SK-N-SH treated with all-trans-retinoic acid at 6 μM for 48 hours (cell line): ENCODE measurements around the gene PBX4.

Source experiments
- ISL1 ChIP-seq: fragments of 250-450 bp; sonication (Bioruptor Pico); IDR thresholded peaks from 2 replicates; pipeline ENCODE4 v2.1.2; 2022; ENCODE audit warnings: mild to moderate bottlenecking, moderate library complexity
- PPARA ChIP-seq: fragments of 250-450 bp; sonication (Bioruptor Pico); IDR thresholded peaks from 2 replicates; pipeline ENCODE4 v1.5.0; 2020; ENCODE audit warnings: mild to moderate bottlenecking, borderline replicate concordance
- TCF4 ChIP-seq: fragments of 250-450 bp; sonication (Bioruptor Pico); IDR thresholded peaks from 2 replicates; pipeline ENCODE4 v1.8.0; 2021; ENCODE audit warnings: mild to moderate bottlenecking, moderate library complexity, borderline replicate concordance
- ZNF565 ChIP-seq: fragments of 450-650 bp; formaldehyde crosslinking; conservative IDR thresholded peaks from 2 replicates; pipeline ENCODE4 v1.5.0; 2020; ENCODE audit warnings: low read depth, mild to moderate bottlenecking, moderate library complexity
- ZNF70 ChIP-seq: fragments of 450-650 bp; formaldehyde crosslinking; IDR thresholded peaks from 2 replicates; pipeline ENCODE4 v1.5.0; 2020; ENCODE audit warnings: mild to moderate bottlenecking, moderate library complexity
- TF ChIP-seq, protein P1 (sequence below): fragments of 250-450 bp; sonication (Bioruptor Pico); IDR thresholded peaks from 2 replicates; pipeline ENCODE4 v1.5.0; 2020; ENCODE audit warnings: mild to moderate bottlenecking, moderate library complexity
- TF ChIP-seq, protein P2 (sequence below): fragments of 250-450 bp; sonication (Bioruptor Pico); IDR thresholded peaks from 2 replicates; pipeline ENCODE4 v1.5.1; 2020; ENCODE audit warnings: low read depth, mild to moderate bottlenecking, moderate library complexity

GRCh38 chr19:19531951-19532805 lies 86.3 kb downstream of the PBX4 start:
- no peak for TF ChIP-seq ISL1 (CRISPR knock-in tag)
- TF ChIP-seq, protein P1, sequence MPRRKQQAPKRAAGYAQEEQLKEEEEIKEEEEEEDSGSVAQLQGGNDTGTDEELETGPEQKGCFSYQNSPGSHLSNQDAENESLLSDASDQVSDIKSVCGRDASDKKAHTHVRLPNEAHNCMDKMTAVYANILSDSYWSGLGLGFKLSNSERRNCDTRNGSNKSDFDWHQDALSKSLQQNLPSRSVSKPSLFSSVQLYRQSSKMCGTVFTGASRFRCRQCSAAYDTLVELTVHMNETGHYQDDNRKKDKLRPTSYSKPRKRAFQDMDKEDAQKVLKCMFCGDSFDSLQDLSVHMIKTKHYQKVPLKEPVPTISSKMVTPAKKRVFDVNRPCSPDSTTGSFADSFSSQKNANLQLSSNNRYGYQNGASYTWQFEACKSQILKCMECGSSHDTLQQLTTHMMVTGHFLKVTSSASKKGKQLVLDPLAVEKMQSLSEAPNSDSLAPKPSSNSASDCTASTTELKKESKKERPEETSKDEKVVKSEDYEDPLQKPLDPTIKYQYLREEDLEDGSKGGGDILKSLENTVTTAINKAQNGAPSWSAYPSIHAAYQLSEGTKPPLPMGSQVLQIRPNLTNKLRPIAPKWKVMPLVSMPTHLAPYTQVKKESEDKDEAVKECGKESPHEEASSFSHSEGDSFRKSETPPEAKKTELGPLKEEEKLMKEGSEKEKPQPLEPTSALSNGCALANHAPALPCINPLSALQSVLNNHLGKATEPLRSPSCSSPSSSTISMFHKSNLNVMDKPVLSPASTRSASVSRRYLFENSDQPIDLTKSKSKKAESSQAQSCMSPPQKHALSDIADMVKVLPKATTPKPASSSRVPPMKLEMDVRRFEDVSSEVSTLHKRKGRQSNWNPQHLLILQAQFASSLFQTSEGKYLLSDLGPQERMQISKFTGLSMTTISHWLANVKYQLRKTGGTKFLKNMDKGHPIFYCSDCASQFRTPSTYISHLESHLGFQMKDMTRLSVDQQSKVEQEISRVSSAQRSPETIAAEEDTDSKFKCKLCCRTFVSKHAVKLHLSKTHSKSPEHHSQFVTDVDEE, result no peak
- no peak for TF ChIP-seq TCF4 (CRISPR knock-in tag)
- TF ChIP-seq, protein P2, sequence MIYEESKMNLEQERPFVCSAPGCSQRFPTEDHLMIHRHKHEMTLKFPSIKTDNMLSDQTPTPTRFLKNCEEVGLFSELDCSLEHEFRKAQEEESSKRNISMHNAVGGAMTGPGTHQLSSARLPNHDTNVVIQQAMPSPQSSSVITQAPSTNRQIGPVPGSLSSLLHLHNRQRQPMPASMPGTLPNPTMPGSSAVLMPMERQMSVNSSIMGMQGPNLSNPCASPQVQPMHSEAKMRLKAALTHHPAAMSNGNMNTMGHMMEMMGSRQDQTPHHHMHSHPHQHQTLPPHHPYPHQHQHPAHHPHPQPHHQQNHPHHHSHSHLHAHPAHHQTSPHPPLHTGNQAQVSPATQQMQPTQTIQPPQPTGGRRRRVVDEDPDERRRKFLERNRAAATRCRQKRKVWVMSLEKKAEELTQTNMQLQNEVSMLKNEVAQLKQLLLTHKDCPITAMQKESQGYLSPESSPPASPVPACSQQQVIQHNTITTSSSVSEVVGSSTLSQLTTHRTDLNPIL (CRISPR knock-in tag), result no peak
- TF ChIP-seq ZNF70 (CRISPR knock-in tag), result no peak
- TF ChIP-seq ZNF565, result no peak
- TF ChIP-seq PPARA, result no peak
